UCSD-AML1 (cell line): ENCODE data around the gene ANKRD7.

Experiments used
- DNase-seq: peaks from one replicate; lab custom pipeline; 2025; ENCODE audit not compliant: unreplicated experiment; lab: John Stamatoyannopoulos, UW

The ANKRD7 gene, protein sequence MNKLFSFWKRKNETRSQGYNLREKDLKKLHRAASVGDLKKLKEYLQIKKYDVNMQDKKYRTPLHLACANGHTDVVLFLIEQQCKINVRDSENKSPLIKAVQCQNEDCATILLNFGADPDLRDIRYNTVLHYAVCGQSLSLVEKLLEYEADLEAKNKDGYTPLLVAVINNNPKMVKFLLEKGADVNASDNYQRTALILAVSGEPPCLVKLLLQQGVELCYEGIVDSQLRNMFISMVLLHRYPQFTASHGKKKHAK

DNA sequence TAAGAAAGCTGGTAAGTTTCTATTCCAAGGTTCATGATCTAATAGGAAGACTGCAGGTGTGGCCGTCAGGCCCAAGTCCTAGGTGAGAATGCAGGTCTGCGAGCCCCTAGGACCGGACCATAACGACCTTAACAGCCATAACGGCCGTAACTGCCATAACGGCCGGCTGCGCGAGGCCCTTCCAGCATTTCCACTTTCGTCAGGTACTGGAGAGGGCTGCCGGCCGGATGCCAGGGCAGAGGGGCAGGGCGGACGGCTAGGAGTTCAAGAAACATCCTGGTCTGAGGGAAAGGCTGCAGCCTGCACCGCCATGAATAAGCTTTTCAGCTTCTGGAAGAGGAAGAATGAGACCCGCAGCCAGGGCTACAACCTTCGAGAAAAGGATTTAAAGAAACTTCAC, at the start of gene ANKRD7:
Gene ANKRD7, plus strand, starts transcription at position 184 of the 400 bp plus-strand sequence. Its CDS starts 127 bp downstream, at position 311.
- DNase-seq: no peak

DNA sequence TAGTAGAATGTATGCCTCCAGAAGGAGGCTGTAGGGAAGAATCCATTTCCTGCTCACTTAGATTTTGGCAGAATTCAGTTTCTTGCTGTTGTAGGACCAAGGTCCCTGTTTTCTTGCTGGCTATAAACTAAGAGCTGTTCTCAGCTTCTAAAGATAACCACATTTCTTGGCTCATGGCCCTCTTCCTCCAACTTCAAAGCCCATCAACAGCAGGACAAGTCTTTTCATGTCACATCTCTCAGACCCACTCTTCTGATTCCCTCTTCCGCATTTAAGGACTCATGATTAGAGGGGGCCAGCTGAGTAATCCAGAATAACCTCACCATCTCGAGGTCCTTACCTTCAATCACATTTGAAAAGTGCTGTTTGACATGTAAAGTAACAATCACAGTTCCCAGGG, 48.8 kb upstream of the ANKRD7 start:
- DNase-seq: no peak

DNA sequence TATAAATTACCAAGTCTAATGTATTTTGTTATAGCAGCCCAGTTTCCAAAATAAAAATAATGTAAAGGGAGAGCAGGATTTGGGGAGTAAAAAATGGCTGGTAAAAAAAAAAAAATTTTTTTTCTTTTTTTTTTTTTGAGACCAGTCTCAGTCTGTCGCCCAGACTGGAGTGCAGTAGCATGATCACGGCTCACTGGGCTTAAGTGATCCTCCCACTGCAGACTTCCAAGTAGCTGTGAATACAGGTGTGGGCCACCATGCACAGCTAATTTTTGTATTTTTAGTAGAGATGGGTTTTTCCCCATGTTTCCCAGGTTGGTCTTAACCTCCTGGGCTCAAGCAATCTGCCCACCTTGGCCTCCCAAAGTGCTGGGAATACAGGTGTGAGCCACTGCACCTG, 45.3 kb upstream of the ANKRD7 start:
- DNase-seq: no peak

DNA sequence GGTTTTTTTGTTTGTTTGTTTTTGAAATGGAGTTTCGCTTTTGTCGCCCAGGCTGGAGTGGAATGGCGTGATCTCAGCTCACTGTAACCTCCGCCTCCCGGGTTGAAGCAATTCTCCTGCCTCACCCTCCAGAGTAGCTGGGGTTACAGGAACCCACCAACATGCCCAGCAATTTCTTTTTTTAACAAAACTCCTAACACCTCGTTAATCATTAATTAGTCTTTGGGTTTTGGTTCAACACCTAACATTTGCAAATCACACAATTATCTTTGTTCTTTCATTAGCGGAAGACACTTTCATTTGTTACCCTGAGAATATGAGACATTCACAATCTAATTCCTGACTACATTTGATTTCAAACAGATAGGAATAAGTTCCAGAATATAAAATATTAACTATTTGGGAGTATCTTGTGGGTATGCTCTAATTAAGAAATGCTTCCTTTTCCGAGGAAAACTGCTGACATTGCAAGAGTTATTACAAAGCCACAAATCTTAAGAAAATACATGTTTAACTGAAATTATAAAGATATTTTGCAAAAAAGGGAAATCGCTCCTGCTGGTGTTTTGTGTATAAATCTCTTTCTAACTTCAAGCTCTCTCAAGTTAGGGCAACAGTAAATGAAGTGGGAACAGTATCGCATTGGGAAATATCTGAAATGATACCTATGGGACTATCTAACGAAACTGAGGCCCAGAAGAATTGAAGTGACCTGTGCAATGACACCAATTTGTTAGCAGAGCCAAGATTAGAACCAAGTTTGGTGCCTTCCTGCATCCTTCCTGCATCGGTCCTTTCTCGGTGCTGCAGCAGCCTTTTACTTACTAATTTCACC, 41.7 kb upstream of the ANKRD7 start:
- DNase-seq: no peak

DNA sequence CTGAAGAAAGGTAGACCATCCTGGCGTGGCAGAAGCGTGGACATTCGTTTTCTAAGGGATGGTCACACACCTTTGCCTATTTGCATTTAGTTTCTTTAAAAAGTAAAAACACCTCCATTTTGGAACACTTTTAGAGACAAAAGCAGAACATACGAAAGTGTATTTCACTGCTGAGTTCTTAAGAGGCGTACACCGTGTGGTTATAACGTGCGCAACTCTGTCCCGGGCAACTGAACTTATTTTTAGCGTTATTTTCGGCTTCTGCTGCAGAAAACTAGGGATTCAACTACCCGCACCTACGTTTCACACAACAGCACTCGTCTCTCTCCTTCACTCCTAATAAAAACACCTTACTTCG, 41.1 kb upstream of the ANKRD7 start:
- peak; percentile 18 for DNase-seq

DNA sequence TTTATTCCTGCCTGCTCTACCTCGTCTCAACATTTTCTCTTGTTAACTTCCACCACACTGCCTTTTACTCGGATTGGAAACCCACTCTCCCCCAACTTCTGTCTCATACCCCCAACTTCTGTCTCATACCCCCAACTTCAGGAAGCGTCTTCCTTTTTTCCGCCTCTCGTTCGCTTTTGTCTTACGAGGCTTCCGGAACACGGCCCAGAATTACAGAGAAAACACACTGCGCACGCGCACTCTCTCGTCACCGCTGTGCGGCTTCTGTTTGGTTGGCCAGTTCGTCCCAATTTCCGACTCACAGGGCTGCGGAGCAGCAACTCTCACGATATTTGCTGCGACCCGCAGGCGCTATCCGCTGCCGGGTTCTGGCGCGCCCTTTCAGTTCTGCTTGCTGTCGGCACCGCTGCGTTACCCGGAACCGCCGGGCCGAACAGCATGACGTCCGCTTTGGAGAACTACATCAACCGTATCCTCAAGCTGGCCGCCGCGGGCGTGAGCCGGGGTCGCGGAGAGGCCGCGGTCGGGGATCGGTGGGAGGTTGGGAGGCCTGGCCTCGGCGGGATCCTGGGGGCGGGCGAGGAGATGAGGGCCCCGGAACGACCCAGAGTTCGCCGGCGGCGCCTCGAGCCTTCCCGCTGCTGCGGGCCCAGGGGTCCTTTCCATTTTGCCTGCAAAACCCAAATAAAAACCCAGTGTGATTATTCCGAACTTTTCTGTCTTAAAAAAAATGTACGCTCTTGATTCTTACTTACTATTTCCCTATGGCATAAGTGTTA, 40.5 kb upstream of the ANKRD7 start, which contains the start of gene LSM8:
Gene LSM8, plus strand, starts transcription at position 379 of the 779 bp plus-strand sequence. Its CDS starts 60 bp downstream, at position 439.
- DNase-seq: peak; percentile 90

DNA sequence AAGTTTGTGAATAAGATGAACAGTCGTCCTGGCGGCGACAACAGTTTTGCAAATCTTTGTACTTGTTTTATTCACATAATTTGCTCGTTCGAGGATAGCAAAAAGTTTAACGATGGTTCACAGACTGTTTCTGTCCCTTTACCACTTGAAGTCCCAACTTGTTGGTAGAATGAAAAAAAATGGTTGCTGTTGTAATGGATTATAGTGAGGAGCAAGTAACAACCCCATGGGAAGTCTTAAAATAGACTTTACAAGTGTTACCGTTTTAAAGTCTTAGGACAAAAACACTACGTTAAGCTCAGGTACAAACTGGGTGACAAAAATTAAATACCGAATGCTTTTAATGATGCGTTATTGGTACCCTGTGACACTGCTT, 40.0 kb upstream of the ANKRD7 start:
- DNase-seq: no peak

DNA sequence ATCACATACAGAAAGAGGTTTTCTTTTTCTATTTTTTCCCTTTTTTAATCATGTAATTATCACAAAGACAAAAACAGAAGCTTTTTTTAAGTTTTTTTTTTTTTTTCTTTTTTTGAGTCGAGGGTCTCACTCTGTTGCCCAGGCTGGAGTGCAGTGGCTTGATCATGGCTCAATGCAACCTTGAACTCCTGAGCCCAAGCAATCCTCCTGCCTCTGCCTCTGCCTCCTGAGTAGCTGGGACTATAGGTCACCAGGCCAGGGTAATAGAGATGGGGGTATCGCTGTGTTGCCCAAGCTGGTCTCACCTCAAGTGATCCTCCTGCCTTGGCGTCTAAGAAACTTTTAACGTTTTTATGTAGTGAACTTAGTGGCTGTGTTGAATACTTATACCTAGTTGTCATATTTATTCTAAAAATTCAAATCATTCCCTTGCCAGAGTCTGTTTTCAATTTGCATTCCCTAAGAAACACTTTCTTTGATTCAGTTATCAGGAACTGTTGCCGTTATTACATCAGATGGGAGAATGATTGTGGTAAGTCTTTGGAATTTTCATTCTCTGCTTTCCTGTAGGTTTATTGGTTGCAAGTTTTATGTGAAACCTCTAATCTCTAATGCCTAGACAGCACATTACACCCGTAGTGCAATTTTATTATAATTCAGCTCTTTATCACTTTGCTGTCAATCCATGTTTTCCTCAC, 39.2 kb upstream of the ANKRD7 start:
- no peak for DNase-seq

DNA sequence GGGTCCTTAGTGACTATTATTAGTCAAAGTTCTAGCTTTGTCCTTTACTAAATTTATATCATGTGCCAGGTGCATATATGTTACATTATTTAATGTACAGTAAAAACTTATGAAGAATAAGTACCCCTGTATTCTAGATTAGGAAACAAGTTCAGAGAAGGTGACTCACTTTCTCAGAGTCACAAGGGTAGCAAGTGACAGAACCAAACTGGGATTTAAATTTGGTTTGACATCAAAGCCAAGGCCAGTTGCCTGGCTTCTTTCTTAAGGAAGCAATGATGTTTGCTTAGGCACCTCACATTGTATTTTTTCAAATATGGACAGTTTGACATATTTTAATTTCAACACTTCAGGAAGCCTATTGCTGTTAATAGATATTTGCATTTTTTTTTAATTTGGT, 38.0 kb upstream of the ANKRD7 start:
- no peak for DNase-seq

DNA sequence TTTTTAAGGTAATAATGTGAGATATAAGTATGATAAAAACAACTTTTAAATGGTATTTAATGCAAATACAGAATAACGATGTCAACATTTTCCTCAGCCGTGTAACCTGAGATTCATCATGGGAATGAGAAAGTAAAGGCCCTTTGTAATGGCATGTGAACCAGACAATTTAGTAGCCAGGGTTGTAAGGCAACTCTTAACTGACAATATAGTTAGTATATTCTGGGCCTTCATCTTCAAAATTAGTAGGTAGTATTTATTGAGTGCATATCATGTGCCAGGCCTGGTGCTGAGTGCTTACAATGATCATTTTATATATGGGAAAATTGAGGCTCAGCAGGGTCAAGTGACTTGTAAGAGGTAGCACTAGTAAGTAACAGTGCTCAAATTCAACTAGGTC, 29.9 kb upstream of the ANKRD7 start:
- no peak for DNase-seq

DNA sequence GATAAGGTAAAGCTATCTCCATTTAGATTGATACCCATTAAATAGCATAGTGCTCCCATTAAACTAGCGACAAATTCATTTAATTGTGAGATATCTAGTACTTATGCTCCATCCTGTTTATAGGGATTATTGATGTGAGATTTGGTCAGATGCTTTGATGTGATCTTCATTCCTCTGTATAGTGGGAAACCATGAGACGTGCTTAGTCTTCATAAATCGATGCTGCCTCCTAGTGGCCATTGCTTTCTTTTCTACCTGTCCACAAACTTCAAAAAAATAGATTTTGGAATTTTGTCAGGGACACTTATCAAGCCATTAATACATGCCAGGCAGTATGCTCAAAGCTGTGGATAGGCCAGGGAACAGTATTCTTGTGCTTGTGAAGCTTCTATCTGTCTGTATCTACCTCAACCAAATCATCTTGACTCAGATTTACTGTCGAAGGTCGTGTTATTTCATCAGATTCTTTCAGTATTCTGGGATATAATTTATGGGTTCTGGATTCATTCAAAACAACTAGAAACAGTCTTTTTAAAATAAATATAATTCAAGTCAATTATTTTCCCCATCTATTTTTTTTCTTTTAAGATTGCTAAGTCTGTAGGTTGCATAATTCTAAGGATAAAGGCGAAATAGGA, 28.5 kb upstream of the ANKRD7 start:
- no peak for DNase-seq

DNA sequence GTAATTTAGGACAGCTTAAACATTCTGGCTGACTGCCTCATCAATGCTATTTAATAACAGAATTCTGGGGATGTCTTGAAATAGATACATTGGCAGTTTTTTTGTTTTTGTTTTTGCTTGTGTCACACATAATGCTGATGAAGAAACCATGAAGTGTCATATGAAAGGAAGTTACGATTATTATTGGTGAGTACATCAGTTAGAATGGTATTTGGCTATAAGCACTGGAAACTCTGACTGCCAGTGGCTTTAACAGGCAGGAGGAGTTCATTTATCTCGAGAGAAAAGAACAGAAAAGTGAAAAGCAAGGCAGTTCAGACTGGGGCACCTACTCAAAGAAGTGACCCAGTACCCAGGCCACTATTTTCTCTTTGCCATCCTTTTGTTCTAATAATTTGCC, 22.4 kb upstream of the ANKRD7 start:
- DNase-seq: no peak

DNA sequence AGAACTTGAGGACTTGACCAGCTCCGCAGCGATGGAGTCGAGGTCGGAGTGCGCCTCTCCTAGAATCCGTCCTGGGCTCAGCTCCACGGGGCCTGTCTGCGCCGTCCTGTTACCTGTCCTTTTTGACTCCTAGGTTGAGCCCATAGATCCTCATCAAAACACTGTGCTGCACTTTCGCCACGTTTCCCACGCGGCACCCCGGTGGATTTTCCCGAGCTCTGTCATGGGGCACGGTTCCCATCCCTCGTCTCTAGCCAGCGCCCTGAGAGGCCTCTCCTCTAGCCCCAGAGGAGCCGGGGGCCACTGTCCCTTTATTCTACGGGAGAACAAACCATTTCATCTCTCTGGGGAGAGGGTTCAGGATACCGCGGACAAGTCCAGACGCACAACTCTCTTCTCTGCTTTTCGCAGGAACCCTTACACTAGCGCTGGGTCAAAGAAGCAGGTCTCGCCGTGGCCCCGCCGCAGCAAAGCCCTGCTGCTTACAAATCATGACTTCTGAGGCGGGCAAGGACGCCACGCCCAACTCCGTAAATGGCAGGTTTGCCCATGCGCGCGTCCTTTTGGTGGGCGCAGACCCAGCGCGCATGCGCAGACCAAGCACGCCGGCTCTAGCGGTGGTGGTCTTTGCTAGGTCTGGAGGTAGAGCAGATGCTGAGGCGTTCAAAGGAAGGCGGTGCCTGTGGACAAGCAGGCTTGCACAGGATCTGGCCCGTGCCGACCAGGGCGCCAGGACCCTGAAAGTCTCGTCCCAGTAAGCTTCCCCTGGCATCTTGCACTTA, 10.3 kb upstream of the ANKRD7 start:
- DNase-seq: no peak

DNA sequence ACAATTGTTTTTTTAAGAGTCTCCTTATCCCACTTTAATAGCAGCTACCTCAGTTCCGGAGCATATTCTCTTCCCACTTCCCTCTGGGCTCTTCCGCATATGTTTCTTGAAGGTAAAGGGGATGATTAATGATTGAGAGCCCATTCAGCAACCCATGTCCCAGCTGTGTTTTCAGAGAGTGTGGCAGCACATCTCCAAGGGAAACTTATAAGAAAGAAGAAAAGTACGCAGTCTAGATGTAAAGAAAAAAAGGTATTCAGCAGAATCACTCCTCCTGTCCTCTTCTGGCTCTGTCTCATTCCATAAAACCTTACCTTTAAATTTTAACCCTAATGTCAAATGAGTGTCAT, 9.7 kb upstream of the ANKRD7 start:
- no peak for DNase-seq

DNA sequence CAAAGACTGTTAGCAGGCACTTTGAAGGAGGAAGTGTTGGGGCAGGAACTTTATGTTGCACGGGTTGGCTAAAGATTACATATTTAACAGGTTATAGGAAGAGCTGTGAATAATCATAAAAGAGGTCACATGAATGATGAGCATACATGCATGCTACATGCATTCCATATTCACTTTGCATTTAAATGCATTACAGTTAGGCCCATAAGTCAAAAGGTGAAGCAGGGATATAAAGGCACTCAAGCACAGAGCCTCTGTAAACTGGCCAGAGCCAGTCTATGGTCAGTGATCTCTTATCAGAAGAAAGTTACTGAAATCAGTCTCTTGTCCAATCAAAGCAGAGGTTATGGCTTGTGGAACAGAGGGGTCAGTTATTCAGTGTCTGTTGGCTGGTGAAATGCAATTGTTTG, 7.3 kb upstream of the ANKRD7 start:
- no peak for DNase-seq

DNA sequence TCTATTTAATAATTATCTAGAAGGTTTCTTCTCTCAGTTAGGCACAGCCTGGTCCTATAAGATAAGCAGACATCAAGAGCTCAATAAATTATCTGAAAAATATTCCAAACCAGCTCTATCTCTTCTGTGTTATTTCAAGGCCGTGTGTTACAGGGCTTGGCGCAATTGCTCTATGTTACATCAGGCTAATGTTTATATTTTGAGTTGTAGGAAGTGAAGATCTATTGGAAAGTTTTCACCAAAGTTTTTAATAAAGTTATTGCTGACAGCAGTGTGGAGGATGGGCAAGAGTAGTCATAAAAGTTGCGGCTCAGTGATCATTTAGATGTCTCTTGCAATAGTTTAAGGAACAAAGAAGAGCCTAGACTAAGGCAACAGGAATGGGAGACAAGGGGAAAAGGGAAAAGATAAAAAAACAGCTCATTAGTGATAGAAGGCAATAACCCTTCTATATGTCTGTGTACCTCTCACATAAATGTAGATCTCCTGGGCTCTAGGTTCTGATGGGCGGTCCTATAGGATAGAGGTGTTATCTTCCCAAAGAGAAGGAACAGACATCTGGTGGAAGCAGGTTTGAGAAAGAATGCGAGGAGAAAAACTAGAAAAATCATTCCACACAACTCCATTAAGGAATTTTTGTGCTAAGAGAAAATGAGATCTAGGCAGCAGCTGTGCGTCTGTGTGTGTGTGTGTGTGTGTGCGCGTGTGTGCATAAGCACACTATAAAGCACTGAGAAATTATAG, 5.9 kb upstream of the ANKRD7 start:
- no peak for DNase-seq

DNA sequence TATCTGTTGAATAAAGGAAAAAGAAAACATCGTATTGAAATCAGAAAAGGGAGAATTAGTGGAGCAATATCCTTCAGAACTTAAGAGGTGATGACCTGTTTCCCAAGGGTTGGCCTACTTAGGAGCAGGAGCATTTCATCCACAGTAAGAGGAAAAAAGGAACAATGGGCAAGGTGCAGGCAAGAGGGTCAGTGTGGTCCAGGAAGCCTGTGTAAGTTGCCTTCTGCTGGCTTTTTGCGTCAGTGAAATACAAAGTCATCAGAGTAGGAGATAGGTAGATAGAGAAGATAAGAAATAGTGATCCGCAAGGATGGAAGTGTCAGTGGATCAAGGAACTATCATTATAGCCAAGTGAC, 5.4 kb upstream of the ANKRD7 start:
- no peak for DNase-seq

DNA sequence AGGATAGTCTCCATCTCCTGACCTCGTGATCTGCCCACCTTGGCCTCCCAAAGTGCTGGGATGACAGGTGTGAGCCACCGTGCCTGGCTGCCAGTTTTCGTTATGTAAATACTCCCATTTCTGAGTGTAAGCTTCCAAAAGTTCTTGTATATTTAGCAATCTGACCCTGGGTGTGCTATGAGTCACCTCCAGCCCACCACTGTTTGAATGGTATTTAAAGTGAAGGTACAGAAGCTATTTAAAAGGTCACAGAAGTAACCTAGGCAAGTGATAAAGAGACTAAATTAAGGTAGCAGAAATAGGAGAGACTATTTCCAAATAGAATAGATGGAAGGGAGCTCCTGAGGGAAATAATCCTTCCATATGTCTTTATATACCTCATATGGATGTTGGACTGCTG, 3.9 kb upstream of the ANKRD7 start:
- no peak for DNase-seq

DNA sequence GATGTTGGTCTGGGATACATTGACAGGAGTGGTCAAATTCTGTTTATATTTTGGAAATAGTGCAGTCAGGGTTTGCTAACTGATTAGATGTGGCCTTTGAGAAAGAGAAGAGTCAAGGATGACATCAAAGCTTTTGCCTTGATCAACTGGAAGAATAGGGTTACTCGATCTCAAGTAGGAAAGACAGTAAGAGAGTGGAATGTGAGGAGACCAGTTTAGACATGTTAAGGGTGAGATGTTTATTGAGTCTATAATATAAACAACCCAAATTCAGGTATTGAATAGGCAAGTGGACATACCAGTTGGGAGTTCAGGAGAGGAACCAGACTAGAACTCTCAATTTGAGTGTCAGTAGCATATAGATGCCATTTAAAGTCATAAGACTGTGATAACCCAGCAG, 1.9 kb upstream of the ANKRD7 start:
- no peak for DNase-seq
